Activated CD4-positive, CD25-positive, alpha-beta regulatory T cell treated with anti-CD3 and anti-CD28 coated beads, Interleukin-2, amount 50 U/mL, for 24 hours (primary cell): ENCODE results near the gene MED16.

Experiments
- ATAC-seq, 2 donors: fragments of 150-1000 bp; cut with Tn5 transposase; one replicate each; pipeline ENCODE4 v1.10.0; 2021; ENCODE audit warnings: mild to moderate bottlenecking in 1 of 2, moderate library complexity in 1 of 2

Gene MED16

DNA sequence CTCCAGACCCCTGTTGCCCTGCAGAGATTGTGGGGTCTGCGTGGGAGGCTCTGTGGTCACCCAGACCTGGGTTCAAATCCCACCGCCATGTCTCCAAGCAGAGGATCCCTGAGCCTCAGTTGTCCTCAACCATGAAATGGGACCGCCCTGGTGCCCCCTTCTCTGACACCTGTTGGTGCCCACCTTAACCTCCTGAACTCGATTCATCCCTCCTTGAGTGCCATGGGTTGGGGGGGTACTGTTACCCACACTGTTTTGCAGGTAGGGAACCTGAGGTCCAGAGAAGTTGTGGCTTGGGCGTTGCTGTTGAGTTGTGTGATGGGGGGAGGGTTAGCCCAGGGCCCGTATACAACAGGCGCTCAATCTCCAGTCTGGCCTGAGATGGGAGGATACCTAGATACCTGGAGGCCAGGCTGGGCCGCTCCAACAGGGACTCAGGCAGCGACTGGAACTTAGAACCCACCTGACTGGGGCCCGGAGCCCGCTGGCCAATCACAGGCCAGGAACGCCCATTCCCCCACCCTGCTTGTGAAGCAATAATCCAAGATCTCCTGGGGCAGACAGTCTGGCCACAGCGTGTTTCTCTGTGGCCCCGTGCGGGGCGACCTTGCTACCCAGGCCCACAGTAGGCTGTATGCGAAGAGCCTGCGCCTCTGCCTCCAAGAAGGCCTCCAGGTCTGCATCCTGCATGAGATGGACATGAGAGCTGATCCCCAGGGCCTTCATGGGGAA, 35.6 kb upstream of the MED16 start:
- ATAC-seq = no peak

DNA sequence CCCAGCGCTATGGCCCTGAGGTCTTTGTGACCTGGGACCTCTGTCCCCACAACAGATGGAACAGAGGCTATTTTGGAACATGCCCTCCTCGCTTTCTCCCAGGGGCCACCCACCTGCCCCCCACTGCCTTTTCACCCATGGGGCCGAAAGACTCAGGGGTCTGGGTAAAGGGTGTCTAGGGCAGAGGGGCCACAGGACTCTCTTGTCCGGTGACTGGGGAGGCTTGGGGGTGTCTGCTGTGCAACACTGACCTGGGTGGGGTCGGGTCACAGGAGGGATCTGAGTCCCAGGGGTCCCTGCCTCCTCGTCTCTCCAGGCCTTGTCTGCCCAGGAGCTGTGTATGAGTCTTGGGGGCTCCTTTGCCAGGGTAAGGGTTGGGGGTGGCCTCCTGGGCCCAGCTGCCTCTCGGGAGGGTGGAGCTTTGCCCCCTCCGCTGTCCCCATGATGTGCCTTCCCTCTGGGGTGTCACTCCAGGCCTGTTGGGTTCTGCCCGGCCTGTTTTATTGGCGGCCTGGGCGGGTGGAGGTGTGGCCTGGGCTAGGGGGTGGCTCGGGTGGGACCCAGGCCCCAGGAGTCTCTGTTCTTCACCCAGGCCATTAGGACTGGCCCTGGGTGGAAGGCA, 34.9 kb upstream of the MED16 start:
- no peak for ATAC-seq

DNA sequence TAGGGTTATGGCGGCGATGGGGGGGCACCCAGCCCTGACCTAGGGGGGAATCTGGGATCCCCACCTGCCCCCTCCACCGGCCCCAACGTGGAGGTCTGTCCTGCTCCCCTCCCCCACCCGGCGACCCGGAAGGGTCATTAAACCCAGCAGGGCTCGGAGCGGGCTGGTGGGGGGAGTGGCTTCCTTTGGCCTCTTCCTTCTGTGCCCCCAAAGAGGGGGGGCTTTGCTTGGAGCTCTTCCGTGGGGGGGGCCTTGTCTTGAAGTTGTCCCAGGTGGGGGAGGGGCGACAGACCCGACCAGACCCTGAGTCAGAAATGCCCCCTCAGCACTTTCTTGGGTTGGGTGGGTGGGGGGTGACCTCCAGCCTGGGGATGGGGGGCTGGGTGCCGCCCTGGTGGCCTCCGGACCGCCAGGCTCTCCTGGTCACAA, 34.4 kb upstream of the MED16 start:
- ATAC-seq = no peak

DNA sequence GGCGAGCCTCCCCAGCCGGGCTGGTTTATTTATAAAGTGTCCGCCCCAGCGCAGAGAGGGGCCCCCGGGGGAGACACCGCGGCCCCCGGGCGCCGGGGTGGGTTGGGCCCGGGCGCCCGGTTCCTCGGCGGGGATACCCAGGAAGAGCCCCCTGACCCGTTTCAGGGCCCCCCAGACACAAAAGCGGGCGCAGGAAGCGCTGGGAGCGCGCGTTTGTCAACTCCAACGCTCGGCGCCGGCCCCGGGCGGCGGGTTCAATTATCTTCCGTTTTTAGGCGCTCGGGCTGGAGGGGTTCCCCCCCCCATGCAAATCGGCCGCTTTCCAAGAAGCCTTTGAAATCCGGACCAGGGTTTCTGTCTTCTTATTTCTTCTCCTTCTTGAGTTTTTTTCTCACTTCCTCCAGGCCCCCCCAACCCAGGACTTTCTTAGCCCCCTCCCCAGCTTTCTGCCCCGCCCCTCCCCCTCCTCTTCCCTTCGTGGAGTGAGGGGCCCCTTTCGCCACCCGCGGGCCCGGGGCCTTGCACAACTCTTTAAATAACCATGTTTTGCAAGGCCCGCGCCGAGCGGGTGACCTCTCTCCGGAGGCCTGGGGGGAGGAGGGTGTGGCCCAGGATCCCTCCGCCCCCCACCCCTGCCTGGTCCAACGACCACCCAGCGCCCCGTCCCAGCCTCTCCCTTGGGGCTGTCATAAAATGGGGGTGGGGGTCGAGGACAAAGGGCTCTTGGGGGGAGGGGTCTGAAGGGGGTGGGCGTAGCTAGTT, 33.8 kb upstream of the MED16 start:
- no peak for ATAC-seq

DNA sequence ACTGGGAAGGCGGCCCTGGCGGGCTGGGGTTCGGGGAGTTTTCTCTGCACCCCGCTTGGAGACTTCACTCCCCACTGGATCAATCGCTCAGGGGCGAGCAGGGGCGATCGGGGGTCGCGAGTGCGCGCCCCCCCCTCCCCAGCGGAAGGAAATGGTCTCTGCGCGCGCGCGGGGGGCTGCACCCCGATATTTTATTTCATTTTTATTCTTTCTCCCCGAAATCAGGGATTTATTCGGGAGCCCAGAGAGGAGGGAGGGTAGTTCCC, 33.3 kb upstream of the MED16 start:
- no peak for ATAC-seq

DNA sequence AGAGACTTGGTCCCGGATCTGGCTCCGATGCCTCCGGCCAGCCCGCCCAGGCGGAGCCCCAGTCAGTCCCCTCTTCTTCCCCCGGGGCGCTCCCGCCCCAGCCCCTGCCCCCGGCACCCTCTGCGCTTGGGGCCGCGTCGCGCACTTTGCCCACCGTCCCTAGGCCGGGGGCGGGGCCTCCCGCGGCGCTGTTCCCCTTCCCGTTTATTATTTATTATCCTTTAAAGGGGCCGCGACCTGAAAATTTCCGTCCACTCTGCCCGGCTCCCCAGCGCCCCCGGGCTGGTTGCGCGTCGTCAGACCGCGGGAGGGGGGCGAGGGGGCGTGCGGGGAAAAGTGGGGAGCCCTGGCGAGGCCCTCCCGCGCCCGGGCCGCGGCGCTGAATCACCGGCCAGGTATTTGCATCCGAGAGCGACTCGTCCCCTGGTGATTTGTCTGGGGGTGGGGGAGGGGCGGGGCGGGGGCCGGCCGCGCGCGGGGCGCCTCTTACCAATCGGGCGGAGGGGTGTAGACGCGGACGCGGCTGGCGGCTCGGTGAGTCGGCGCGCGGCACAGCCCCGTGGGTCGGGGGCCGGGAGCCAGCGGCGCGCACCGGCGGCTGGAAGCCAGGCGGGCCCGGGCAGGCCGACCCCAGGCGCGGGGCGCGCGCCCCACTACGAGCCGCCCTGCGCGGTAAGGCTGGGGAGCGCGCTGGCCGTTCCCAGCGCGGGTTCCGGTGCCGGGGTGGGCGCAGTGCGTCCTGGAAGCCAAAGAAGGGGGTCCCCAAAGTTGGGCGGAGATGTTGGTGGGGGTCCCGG, 32.7 kb upstream of the MED16 start, which contains the start of gene ARID3A:
Gene ARID3A, plus strand, starts transcription at position 510 of the 797 bp plus-strand sequence. CDS start 3,494 bp downstream, outside the sequence.
- ATAC-seq = peak; percentile 66 to 69

DNA sequence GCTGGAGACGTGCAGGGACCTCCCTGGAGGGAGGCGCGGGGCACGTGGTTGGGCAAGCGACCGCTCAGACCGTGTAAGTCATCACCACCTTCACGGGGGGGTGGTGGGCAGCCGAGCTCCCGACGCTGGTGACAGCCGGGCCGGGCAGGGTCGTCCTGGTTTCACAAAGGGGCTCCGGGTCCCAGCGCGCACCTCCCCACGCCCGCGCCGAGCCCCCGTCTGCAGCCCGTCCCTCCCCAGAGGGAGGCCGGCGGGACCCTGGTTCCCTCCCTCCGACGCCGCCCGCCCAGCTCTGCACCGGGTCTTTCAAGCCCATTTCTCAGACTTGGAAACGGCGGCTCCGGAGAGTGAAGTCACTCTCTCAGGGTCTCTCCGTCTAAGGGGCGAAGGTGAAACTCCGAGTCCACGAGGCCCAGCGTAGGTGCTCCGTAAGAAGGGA, 32.1 kb upstream of the MED16 start:
- ATAC-seq = peak; percentile 63 to 72

DNA sequence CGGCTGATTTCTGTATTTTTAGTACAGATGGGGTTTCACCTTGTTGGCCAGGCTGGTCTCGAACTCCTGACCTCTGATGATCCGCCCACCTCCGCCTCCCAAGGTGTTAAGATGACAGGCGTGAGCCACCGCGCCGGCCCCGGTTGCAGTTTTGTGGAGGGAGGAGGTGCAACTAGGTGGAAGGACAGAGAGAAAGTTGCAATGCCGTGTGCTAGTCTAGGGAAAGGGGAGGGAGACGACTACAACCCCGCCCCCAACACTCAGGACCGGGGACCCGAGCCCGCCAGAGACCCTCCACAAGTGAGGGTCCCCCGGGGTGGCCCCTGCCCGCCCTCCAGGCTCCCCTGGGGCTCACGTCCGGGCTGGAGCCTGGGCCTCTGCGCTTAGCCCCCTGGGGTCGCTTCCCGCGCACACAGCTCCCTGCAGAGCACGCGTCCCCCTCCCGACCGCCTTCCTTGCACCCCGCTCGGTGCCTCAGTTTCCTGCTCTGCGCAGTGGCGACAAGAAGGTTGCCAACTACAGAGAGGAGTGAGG, 31.6 kb upstream of the MED16 start:
- ATAC-seq = no peak

DNA sequence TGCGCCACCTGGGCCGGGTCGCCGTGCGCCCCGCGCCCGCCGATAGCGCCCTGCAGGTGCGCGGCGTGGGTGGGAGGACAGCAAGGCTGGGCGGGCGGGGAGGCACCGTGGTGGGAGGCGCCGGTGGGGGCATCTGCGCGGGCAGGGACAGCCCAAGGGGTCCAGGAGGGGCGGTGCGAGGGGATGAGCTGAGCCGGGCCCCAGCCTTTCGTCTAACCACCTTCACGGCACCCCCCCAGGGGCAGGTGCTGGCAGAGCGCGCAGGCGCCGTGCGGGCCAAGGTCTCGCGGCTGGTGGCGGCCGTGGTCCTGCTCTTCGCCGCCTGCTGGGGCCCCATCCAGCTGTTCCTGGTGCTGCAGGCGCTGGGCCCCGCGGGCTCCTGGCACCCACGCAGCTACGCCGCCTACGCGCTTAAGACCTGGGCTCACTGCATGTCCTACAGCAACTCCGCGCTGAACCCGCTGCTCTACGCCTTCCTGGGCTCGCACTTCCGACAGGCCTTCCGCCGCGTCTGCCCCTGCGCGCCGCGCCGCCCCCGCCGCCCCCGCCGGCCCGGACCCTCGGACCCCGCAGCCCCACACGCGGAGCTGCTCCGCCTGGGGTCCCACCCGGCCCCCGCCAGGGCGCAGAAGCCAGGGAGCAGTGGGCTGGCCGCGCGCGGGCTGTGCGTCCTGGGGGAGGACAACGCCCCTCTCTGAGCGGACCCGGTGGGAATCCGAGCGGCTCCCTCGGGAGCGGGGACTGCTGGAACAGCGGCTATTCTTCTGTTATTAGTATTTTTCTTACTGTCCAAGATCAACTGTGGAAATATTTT, 27.3 kb upstream of the MED16 start:
- peak; percentile 41 to 49 for ATAC-seq

DNA sequence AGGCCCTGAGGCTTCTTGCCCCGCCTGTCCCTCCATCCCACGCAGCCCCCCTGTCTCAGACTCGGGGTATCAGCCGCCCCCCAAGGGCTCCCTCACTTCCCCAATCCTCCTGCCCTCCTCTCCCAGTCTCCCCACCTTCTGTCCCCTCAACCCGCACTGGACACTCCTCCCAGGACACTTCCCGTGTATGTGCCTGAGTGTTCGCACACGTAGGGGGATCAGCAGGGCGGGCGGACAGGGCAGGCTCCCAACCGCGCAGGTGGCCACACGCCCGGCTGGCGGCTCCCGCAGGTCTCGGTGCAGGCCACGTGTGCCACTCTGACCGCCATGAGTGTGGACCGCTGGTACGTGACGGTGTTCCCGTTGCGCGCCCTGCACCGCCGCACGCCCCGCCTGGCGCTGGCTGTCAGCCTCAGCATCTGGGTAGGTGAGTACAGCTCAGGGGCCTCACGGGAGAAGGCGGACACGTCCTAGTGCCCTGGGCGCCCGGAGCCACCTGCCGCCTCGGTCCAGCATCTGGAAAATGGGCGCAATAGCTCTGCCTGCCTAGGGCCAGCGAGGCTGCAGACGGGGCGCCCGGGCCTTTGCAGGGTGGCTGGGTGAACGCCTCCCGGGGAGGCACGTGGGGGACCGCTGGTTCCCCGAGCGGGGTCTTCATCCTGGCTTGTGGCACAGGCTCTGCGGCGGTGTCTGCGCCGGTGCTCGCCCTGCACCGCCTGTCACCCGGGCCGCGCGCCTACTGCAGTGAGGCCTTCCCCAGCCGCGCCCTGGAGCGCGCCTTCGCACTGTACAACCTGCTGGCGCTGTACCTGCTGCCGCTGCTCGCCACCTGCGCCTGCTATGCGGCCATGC, 26.4 kb upstream of the MED16 start:
- ATAC-seq = peak; percentile 11 to 22

DNA sequence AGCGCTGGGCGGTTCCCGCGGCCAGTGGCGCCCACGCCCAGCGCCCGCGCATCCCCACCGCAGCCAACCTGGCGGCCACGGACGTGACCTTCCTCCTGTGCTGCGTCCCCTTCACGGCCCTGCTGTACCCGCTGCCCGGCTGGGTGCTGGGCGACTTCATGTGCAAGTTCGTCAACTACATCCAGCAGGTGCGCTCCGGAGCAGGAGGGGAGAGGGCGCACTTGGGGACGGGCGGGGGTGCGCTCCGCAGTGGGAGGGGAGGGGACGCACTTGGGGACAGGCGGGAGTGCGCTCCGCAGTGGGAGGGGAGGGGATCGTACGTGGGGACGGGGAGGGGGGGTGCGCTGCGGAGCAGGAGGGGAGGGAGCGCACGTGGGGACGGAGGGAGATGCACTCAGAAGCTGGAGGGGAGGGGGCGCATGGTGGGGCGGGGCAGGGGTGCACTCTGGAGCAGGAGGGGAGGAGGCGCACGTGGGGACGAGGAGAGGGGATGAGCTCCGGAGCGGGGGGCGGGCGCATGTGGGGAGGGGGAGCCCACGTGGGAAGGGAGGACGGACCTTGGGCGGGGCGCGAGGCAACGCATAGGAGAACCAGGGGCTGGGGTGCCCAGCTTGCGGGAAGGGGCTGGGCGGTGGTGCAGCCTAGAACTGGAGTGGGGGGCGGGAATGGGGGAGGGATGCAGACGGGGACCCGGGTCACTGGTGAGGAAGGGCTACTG, 25.7 kb upstream of the MED16 start:
- no peak for ATAC-seq

DNA sequence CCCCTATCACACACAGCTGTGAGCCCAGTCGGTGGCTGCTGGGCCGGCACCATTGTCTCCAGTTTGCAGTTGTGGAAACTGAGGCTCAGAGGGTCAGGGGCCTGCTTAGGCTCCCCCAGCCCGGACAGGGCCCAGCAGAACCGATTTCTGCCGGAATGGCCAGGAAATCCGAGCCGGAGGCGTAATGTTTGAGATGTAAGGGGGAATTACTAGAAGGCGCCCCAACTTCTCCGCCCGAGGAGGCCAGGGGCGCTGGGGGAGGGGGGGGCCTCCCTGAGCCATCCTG, 25.1 kb upstream of the MED16 start:
- ATAC-seq = no peak

DNA sequence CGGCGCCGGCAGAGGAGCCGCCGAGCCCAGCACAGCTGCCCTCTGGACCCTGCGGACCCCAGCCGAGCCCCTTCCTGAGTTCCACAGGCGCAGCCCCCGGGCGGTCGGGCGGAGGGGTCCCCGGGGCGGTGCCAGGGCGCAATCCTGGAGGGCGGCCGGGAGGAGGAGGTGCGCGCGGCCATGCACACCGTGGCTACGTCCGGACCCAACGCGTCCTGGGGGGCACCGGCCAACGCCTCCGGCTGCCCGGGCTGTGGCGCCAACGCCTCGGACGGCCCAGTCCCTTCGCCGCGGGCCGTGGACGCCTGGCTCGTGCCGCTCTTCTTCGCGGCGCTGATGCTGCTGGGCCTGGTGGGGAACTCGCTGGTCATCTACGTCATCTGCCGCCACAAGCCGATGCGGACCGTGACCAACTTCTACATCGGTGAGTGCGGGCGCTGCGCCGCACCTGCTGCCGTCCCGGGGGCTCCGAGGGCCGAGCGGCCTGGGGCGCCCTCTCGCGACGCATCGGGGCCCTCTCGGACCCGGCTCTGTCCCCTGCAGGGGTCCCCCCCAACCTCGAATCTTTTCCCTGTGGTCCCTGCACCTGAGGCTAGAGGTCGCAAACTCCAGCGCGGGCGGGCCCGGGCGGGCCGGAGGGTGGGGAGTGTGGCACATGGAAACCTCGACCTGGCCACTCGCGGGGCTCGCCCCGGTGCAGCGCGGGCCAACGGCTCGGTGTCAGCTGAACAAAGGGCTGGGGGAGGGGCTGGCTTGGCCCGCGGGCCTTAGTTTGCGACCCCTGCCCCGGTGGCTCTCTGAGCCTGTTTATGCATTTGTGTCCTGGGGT, 24.6 kb upstream of the MED16 start, which contains the start of gene KISS1R:
Gene KISS1R, plus strand, starts transcription at position 11 of the 829 bp plus-strand sequence. Its CDS starts 170 bp downstream, at position 181.
- ATAC-seq = peak; percentile 2 to 4

DNA sequence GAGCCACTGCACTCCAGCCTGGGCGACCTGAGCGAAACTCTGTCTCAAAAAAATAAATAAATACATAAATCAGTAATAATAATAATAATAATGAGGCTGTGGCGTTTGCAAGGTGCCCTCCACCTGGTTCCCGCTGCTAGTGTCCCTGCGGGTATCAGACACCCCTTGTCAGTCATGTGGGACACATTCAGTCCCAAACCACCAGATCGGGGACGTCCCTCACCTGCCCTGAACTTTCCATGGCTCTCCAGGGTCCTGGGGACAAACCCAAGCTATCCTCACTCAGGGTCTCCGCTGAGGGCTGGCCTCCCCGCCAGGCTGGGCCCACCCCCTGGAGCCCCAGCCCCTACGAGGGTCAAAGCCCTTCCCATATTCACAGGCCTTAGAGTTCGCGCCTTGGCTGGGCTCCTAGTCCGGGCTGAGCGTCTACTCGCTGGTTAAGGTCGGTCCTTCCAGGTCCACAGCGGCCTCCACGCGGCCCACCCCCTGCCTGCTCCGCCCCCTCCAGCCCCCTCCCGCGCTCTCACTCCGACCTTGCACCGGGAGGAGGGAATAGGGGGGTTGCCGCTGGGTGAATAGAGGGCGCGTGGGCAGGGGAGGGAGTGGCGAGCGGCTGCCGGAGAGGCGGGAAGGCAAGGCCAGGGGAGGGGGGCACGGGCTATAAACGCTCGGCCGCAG, 23.8 kb upstream of the MED16 start:
- ATAC-seq = no peak

DNA sequence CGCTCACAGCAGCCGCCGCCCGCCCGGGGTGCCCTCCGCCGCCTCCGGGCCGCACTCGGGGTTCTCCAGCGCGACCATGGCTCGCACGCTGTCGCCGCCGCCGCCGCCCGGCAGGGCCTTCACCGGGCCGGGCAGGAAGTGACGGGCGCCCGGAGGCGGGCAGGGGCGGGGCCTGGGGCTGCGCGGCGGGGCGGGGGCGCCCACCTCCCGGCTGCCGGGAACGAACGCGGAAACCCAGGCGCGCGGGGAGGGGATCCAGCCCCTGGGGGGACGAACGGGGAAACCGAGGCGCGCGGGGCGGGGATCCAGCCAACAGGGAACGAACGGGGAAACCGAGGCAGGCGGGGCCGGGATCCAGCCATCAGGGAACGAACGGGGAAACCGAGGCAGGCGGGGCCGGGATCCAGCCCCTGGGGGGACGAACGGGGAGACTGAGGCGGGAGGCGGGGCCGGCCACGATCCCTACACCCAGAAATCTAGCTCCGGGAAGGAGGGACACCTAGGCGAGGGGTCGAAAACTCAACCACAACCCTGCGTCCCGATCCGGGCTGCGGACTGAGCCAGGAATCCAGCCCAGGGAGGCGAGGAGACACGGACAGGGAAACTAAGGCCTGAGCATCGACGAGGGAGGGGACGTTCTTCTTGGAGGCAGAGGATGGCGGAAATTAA, 20.2 kb upstream of the MED16 start, which contains the start of gene R3HDM4:
Gene R3HDM4, minus strand, starts transcription at position 140 of the 669 bp plus-strand sequence. Its CDS starts 62 bp downstream, at position 78.
- peak; percentile 62 to 68 for ATAC-seq

DNA sequence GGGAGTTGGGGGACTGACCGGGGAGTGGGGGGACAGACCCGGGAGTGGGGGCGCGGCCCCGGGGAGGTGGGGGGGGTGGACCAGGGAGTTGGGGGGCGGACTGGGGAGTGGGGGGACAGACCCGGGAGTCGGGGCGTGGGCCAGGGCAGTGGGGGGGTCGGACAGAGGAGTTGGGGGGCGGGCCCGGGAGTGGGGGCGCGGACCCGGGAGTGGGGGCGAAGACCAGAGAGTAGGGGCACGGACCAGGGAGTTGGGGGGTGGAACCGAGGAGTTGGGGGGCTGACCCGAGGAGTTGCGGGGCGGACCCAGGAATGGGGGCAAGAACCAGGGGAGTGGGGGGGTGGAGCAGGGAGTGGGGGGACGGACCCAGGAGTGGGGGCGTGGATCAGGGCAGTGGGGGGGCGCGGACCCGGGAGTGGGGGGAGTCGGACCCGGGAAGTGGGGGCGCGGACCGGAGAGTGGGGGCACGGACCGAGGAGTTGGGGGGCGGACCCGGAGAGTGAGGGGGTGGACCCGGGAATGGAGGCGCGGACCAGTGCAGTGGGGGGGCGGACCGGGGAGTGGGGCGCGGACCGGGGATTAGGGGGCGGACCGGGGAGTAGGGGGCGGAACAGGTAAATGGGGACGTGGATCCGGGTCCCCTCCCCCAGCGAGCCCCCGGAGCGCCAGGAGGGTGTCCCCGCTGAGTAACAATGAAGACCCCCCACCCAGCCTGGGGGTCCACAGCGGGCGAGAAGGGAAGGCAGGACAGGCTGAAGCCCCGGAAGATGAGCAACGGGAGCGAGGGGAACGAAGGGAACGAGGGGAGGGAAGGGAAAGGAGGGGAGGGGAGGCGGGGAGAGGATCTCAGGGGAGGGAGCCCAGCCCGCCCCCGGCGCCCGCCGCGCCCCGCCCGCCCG, 19.4 kb upstream of the MED16 start:
- no peak for ATAC-seq
